A673 (cell line): ENCODE measurements around the gene BAHD1.

Experiments
- EZH2 ChIP-seq: fragments of 200-600 bp; sonication (generic); IDR thresholded peaks from 2 replicates; pipeline ENCODE4 v1.6.1; 2017; ENCODE audit warnings: borderline replicate concordance, low read depth, mild to moderate bottlenecking, mixed read lengths, antibody characterized with exemption, low read length; ENCODE audit not compliant: poor library complexity, severe bottlenecking
- TF ChIP-seq, protein P1 (sequence below): fragments of 300-800, 200-600 bp; sonication (generic); conservative IDR thresholded peaks from 2 replicates; pipeline ENCODE4 v1.5.1; 2017; ENCODE audit warnings: low read depth, mild to moderate bottlenecking, antibody characterized with exemption, low read length, moderate library complexity, mixed read lengths

DNA sequence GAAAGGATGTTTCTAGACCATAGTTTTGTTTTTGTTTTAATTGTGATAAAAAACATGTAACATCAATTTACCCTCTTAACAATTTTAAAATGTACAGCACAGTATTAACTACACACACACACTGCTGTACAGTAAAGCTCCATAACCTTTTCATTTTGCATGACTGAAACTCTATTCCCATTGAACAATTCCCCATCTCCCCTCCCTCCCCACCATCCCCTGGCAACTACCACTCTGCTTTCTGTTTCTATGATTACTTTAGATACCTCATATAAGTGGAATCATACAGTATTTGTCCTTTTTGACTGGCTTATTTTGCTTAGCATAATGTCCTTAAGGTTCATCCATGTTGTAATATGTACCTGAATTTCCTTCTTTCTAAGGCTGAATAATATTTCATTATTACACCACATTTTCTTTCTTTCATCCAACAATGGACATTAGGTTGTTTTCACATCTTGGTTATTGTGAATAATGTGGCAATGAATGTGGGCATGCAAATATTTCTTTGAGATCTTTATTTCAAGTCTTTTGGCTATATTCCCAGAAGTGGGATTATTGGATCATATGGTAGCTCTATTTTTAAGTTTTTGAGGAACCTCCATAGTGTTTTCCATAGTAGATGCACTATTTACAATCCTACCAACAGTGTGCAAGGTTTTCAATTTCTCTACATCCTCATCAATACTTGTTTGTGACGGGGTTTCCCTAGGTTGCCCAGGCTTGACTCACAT, 40.8 kb downstream of the BAHD1 start:
- TF ChIP-seq, protein P1, sequence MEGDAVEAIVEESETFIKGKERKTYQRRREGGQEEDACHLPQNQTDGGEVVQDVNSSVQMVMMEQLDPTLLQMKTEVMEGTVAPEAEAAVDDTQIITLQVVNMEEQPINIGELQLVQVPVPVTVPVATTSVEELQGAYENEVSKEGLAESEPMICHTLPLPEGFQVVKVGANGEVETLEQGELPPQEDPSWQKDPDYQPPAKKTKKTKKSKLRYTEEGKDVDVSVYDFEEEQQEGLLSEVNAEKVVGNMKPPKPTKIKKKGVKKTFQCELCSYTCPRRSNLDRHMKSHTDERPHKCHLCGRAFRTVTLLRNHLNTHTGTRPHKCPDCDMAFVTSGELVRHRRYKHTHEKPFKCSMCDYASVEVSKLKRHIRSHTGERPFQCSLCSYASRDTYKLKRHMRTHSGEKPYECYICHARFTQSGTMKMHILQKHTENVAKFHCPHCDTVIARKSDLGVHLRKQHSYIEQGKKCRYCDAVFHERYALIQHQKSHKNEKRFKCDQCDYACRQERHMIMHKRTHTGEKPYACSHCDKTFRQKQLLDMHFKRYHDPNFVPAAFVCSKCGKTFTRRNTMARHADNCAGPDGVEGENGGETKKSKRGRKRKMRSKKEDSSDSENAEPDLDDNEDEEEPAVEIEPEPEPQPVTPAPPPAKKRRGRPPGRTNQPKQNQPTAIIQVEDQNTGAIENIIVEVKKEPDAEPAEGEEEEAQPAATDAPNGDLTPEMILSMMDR = no peak
- no peak for TF ChIP-seq EZH2
